Cardiac muscle cell (in vitro differentiated cells and primary cell): Measurements from ENCODE around the gene LRP1B. TPM values are rescaled to one million over a fixed set of nuclear protein-coding genes. Genes with fewer than 3 reads are reported as not detected.
A peak's percentile ranks its signal among the peaks of the same experiment; 100 is the strongest.

Source experiments
- DNase-seq, 2 donors: peaks; one replicate each; pipeline versions ENCODE4 v3.0.0 to v3.0.0-alpha.2; 2010 to 2017; ENCODE audit warnings: low read depth in 1 of 2, low spot score in 1 of 2
- H3K27ac ChIP-seq: fragments of 200-600 bp; sonication (generic); 2 replicates; pipeline ENCODE4 v1.5.1; 2016
- H3K27me3 ChIP-seq: fragments of 200-600 bp; sonication (generic); 2 replicates; pipeline ENCODE4 v1.6.0; 2016; ENCODE audit warnings: control low read depth
- H3K36me3 ChIP-seq: fragments of 200-600 bp; sonication (generic); 2 replicates; pipeline ENCODE4 v1.5.1; 2016; ENCODE audit warnings: control low read depth
- H3K4me1 ChIP-seq: fragments of 200-600 bp; sonication (generic); 2 replicates; pipeline ENCODE4 v1.8.1; 2017; ENCODE audit warnings: low read depth, mild to moderate bottlenecking, mixed run types
- H3K4me3 ChIP-seq: fragments of 200-600 bp; sonication (generic); 2 replicates; pipeline ENCODE4 v1.5.1; 2016; ENCODE audit warnings: mild to moderate bottlenecking
- H3K9me3 ChIP-seq: fragments of 200-600 bp; sonication (generic); 2 replicates; pipeline ENCODE4 v1.5.1; 2017; ENCODE audit warnings: low read depth, mild to moderate bottlenecking, control low read depth
- polyA plus RNA-seq: library from polyadenylated mRNA; unstranded; fragments of >200 nt; fragmentation: Nextera tagmentation; extraction: Ambion mirVana; gene quantifications from 2 replicates; pipeline ENCODE4 v1.2.1, GENCODE V29; 2016
- total RNA-seq: library from RNA; depleted of rRNA; stranded (reverse); fragments of >200 nt; gene quantifications from 2 replicates; pipeline ENCODE4 v1.2.3, GENCODE V29; 2016
- TF ChIP-seq, protein P1 (sequence below): IDR thresholded peaks from 2 replicates; pipeline ENCODE4 v1.5.1; 2012; ENCODE audit warnings: low read depth, mild to moderate bottlenecking, low read length

Gene LRP1B
- total and polyA plus RNA-seq, 2 experiments from 2014 or later: 1.2 to 2.5 TPM

DNA sequence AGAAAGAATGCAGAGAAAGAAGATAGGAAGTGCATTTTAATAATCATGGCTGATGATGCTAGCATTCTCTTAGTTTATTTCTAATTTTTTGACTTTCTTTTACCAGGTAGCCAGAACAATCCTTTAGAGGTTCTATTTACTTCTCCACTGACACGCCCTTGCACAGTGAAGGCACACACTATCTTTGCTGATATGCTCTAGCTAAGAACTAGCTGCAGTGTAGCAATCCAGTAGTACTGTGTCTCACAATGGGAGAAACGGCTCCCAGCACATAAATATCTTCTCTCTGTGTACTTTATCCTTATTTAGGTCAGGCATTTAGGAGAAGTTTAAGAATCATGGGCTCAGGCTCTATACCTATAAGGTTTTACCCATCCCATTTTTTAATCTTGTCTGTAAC is 1005.4 kb downstream of the LRP1B start:
- Histone ChIP-seq H3K27ac (no peak overlapping the region), H3K36me3 (no peaks in the 10 kb centered on the region), H3K9me3 (no peaks in the 10 kb centered on the region), H3K27me3 (peaks cover 4% of the 10 kb centered on the region), H3K4me3 (no peak overlapping the region), H3K4me1 (no peaks in the 10 kb centered on the region)
- DNase-seq: no peak
- TF ChIP-seq, protein P1, sequence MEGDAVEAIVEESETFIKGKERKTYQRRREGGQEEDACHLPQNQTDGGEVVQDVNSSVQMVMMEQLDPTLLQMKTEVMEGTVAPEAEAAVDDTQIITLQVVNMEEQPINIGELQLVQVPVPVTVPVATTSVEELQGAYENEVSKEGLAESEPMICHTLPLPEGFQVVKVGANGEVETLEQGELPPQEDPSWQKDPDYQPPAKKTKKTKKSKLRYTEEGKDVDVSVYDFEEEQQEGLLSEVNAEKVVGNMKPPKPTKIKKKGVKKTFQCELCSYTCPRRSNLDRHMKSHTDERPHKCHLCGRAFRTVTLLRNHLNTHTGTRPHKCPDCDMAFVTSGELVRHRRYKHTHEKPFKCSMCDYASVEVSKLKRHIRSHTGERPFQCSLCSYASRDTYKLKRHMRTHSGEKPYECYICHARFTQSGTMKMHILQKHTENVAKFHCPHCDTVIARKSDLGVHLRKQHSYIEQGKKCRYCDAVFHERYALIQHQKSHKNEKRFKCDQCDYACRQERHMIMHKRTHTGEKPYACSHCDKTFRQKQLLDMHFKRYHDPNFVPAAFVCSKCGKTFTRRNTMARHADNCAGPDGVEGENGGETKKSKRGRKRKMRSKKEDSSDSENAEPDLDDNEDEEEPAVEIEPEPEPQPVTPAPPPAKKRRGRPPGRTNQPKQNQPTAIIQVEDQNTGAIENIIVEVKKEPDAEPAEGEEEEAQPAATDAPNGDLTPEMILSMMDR: no peak

GRCh38 chr2:141118836-141119235 is 1012.0 kb downstream of the LRP1B start:
- H3K27ac ChIP-seq: no peak overlapping the region
- H3K36me3 ChIP-seq: no peaks in the 10 kb centered on the region
- TF ChIP-seq, protein P1: no peak
- no peak for DNase-seq
- no peaks in the 10 kb centered on the region for H3K4me1 ChIP-seq
- H3K4me3 ChIP-seq: no peak overlapping the region
- peaks cover 39% of the 10 kb centered on the region for H3K27me3 ChIP-seq
- H3K9me3 ChIP-seq: no peaks in the 10 kb centered on the region

- no peak overlapping the region for H3K27ac ChIP-seq
- no peak overlapping the region for H3K4me3 ChIP-seq
- H3K9me3 ChIP-seq: no peaks in the 10 kb centered on the region
- peaks cover 11% of the 10 kb centered on the region for H3K4me1 ChIP-seq
- H3K27me3 ChIP-seq: peaks cover 29% of the 10 kb centered on the region
- no peak for DNase-seq
- H3K36me3 ChIP-seq: no peaks in the 10 kb centered on the region
- TF ChIP-seq, protein P1: no peak
These were observed 1017.5 kb downstream of the LRP1B start for GRCh38 chr2:141113301-141113700.

GRCh38 chr2:141109633-141110032 is 1021.2 kb downstream of the LRP1B start:
- Histone ChIP-seq H3K27me3 (peaks cover 21% of the 10 kb centered on the region), H3K4me3 (no peak overlapping the region), H3K36me3 (no peaks in the 10 kb centered on the region), H3K4me1 (peaks cover 11% of the 10 kb centered on the region), H3K27ac (no peak overlapping the region), H3K9me3 (no peaks in the 10 kb centered on the region)
- DNase-seq: peak in 1 of 2 donors; percentile 74
- TF ChIP-seq, protein P1: peak; percentile 21

DNA sequence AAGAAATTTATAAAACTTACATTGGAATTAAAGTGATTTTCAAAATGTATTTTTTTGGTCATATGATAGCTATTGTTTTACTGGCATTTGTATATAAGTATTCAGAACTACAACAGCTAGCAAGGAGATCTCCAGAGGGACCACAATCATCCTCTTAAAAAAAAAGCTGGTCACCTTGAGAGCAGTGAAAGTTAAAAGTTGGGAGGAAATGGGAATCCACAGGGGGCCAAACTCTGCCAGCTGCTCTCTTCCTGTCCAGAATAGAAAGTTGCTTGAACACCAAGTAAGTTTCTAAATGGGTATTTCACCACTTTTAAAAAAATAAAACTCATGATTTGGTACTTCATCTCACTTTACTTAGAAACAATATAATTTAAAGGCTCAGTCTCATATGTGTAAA is 1025.1 kb downstream of the LRP1B start:
- peaks cover 19% of the 10 kb centered on the region for H3K27me3 ChIP-seq
- peaks cover 11% of the 10 kb centered on the region for H3K4me1 ChIP-seq
- H3K36me3 ChIP-seq: no peaks in the 10 kb centered on the region
- no peaks in the 10 kb centered on the region for H3K9me3 ChIP-seq
- no peak overlapping the region for H3K4me3 ChIP-seq
- TF ChIP-seq, protein P1: no peak
- no peak overlapping the region for H3K27ac ChIP-seq
- no peak for DNase-seq

GRCh38 chr2:141103216-141103615 is 1027.6 kb downstream of the LRP1B start:
- H3K36me3 ChIP-seq: no peaks in the 10 kb centered on the region
- no peaks in the 10 kb centered on the region for H3K9me3 ChIP-seq
- H3K27ac ChIP-seq: no peak overlapping the region
- H3K4me3 ChIP-seq: no peak overlapping the region
- H3K4me1 ChIP-seq: no peaks in the 10 kb centered on the region
- peaks cover 25% of the 10 kb centered on the region for H3K27me3 ChIP-seq
- TF ChIP-seq, protein P1: no peak
- no peak for DNase-seq
